Activated CD8-positive, alpha-beta memory T cell treated with anti-CD3 and anti-CD28 coated beads for 36 hours (primary cell): Measurements from ENCODE around the gene TTC19. TPM values are rescaled to one million over a fixed set of nuclear protein-coding genes. Genes with fewer than 3 reads are reported as not detected.
"Not testable (repeated sequence)": the region's sequence is repeated elsewhere in the genome, so short reads cannot be mapped to it uniquely, and the experiment has no call there.

Experiments
- CTCF ChIA-PET: fragments of 350-600 bp; sonication (Branson Sonifier 250); formaldehyde crosslinking; loops from one replicate; lab custom pipeline; 2021; ENCODE audit warnings: antibody characterized with exemption; lab: Charles Lee
- POLR2A ChIA-PET: fragments of 350-600 bp; sonication (Branson Sonifier 250); formaldehyde crosslinking; loops from one replicate; lab custom pipeline; 2021; ENCODE audit warnings: antibody characterized with exemption; lab: Charles Lee
- total RNA-seq, 2 experiments: library from RNA; stranded (reverse); gene quantifications; one replicate each; pipeline ENCODE4 v1.2.3, GENCODE V29; 2021

The TTC19 gene
- total RNA-seq, 2 experiments from 2014 or later = 36.8 to 38.7 TPM

DNA sequence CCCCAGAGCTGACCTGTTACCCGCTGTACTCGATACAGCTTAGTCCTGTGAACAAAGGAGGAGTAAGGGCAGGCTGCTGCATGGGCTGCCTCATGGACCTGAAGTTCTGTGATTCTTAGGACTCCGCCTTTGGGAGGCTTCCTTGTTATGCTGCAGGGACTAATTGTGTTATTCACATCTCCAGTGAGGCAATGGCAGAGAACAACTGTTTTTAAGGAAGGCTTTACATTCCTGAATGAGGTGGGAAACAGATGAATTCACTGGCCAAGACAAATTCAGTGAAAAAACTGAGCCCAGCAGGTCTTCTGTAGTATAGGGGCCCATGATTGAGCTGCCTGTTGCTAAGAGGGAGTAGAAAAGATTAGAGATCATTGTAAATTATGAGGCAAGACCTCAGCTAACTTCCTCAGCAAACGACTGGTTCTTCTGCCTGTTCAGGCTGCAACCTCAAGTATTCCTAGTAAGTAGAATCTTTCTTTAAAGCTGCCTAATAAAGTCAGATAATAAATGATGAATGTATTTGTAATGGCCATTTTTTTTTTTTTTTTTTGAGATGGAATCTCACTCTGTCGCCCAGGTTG is 28.4 kb upstream of the TTC19 start:
- CTCF ChIA-PET = interaction anchor here (0.7 kb wide), 1 partner anchor 468 kb away, joined by 3 read pairs; no protein-coding TSS in a partner anchor
- POLR2A ChIA-PET = no interaction called here

DNA sequence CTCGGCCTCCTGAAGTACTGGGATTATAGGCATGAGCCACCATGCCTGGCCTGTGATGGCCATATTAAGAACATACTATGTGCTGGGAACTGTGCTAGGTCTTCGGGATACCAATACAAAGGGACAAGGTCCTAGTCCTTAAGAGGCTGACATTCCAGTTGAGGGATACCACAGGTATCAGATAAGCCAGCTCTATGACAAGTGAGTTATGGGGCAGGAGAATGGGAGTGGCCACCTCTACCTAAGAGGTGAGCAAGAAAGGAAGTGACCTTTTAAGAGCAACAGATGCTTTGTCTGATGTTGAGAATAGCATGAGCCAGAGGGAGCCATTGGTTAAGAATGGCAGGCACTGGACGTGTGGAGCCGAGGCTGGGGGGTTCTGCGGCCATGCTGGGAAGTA is 27.7 kb upstream of the TTC19 start:
- POLR2A ChIA-PET = no interaction called here
- CTCF ChIA-PET = no interaction called here

DNA sequence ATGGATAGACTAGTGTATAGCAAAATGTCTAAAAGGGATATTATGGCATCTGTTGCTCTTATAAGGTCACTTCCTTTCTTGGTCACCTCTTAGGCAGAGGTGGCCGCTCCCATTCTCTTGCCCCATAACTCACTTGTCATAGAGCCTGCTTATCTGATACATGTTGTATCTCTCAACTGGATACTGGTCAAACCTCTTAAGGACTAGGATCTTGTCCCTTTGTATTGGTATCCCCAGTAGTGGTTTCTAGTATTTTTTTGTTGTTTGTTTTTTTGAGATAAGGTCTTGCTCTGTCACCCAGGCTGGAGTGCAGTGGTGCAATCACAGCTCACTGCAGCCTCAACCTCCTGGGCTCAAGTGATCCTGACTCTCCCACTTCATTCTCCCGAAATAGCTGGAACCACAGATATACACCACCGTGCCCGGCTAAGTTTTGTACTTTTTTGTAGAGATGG is 27.1 kb upstream of the TTC19 start:
- CTCF ChIA-PET = no interaction called here
- POLR2A ChIA-PET = no interaction called here

DNA sequence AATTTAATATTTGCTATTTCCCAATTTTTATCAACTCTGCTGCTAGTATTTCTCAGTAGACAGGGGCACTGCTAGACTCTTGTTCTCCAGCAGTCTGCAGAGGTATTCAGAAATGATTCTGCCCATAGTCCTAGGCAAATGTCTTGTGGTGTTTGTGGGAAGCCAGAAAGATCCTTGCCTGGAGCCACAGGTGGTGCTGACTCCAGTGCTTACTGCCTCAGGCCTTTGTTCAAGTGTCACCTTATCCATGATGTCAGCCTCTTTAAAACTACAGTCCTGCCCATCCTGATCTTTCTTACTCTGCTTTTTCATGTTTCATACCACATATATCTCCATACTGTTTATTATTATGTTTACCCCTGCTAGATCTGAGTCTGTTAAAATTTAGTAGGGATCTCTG is 26.6 kb upstream of the TTC19 start:
- POLR2A ChIA-PET = no interaction called here
- CTCF ChIA-PET = no interaction called here

DNA sequence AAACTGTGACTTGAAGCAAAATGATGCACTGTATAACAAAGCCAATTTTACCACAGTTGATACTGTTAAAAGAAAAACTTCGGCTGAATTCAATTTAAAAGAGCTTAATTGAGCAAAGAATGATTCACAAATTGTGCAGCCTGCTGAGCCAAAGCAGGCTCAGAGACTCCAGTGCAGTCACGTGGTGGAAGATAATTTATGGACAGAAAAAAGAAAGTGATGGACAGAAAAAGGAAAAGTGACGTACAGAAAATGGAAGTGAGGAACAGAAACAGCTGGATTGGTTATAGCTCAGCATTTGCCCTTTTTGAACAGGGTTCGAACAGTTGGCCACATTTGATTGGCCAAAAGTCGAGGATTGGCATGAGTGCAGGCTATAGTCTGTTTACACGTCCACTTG is 25.8 kb upstream of the TTC19 start:
- CTCF ChIA-PET = no interaction called here
- POLR2A ChIA-PET = no interaction called here

DNA sequence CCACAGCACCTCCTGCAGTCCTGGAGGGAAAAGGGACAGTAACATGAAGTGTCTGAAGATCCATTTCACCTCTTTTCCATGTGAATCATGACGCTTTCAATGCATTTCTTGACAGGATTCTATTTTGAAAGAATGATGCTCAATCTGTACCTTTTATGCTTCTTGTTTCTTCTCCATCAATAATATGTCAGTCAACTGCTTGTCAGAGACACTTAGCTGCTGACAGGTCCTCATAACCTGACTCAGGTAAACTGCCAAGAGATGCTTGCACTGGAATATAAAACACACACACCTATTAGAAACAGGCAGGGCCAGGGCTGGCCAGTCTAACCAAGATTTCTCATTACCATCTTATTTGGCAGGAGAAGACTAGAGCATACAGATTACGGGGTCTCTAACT is 21.7 kb upstream of the TTC19 start:
- POLR2A ChIA-PET = no interaction called here

DNA sequence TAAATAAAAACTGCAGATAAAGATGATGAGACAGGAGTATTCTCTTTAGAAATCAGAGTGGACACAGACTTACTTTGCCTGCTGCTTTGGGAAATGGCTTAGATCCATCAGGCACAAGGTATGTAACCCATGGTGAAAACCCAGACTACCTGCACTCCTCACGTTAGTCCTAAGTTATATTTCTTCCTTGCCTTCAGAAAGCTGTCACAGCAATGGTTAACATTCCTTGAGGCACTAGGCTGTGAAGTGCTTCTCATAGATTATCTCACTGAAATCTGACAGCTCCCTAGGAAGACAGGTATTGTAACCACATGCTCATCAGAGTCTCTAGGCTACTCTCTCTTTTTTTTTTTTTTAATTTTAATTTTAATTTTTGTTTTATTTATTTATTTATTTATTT is 21.0 kb upstream of the TTC19 start:
- ChIA-PET POLR2A (no interaction called here), CTCF (no interaction called here)

More for the DNA sequence above, 21.7 kb upstream of the TTC19 start:
- CTCF ChIA-PET = no interaction called here

DNA sequence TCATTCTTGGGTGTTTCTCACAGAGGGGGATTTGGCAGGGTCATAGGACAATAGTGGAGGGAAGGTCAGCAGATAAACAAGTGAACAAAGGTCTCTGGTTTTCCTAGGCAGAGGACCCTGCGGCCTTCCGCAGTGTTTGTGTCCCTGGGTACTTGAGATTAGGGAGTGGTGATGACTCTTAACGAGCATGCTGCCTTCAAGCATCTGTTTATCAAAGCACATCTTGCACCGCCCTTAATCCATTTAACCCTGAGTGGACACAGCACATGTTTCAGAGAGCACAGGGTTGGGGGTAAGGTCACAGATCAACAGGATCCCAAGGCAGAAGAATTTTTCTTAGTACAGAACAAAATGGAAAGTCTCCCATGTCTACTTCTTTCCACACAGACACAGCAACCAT is 20.6 kb upstream of the TTC19 start:
- POLR2A ChIA-PET, CTCF ChIA-PET: not testable (repeated sequence)

DNA sequence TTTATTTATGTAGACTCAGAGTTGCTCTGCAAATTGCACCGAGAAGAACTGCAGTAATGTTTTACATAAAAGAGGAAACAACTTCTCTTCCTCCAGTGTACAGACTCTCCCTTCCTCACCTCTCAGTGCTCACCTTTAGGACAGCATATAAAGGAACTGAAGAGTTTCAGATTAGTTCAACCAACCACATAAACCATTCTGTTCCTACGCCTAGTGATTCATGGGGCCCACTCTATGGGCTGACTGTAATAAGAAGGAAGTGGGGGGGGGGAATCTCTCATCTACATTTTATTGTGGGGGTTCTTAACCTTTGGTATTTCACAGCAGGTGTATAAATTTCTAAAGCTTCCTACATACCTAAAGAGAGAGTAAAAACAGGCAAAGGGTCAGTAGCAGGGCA is 18.4 kb upstream of the TTC19 start:
- CTCF ChIA-PET = no interaction called here
- POLR2A ChIA-PET = no interaction called here

DNA sequence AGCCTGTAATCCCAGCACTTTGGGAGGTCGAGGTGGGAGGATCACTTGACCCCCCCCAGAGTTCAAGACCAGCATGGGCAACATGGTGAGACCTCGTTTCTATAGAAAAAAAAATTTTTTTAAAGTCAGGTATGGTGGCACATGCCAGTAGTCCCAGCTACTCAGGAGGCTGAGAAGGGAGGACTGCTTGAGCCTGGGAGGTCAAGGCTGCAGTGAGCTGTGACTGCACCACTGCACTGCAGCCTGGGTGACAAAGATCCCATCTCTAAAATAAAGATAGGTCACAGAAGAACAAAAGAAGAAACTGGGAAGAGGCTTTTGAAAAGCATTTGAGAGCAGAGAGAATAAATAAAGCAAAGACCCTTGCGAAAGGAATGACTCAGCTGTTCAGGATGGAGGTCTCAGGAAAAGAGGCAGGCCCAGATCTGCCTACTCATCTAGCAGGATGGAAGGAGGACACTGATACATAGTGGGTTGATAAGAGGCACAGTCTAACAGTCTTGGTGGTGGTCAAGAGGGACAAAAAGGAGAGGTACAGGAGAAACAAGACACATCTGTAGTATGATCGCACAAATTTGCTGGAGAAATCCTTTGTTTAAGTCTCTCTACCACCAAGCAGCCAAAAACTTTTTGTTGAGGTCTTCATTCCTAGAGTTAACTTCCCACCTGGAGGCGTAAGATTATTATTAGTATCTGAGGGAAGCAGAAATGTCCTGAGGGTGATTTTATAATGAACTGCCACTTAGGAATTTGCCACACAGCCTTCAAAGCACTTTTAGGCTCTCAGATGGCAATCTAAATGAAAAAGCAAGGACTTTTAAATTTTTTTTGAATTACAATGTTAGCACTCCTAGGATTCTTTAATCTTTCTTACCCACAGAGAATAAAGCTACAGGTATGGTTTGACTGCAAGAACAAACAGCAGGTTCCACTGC is 17.7 kb upstream of the TTC19 start:
- ChIA-PET CTCF (no interaction called here), POLR2A (interaction anchor here (0.8 kb wide), 1 partner anchor 18 kb away, joined by 3 read pairs; the partner anchor contains the start of genes TTC19 and ZSWIM7)

DNA sequence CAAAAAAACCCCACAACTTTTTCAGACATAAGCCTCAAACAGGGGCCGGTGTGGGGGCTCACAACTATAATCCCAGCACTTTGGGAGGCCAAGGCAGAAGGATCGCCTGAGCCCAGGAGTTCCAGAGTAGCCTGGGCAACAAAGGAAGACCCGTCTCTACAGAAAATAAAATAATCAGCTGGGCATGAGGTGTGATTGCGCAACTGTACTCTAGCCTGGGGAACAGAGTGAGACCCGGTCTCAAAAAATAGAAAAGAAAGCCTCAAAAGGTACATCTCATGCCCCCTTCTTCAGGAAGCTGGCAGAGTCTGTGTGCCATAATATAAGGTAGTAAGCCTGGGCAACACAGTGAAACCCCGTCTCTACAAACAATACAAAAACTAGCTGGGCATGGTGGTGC is 3.3 kb upstream of the TTC19 start:
- POLR2A ChIA-PET = no interaction called here
- CTCF ChIA-PET = interaction anchor here (0.7 to 1.4 kb wide), 2 partner anchors 51 to 297 kb away, joined by 3 to 5 read pairs; partner anchors contain the start of genes ADORA2B and ZNF286A

DNA sequence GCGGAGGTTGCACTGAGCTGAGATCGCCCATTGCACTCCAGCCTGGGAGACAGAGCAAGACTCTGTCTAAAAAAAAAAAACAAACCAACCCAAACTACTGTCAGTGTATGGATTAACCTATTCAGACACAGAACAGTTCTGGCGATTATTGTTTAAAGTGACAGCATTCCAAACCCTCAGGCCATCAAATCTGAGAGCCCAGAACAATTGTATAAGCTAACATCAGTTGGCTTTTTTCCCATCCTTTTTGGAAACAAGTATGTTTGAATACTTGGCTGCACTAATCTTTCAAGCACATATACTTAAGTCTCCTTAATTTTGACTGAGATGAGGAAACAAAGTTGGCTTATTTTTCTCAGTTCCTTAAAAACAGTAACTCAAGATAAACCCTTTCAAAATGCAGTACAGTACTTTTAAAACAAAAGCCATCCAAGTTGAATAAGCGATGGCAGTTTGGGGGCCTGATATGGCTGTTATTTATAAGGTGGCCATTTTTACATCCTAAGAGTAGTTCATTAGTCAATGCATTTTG is 1.5 kb upstream of the TTC19 start:
- ChIA-PET CTCF (interaction anchor here (0.6 to 2.6 kb wide), 6 partner anchors 39 to 169 kb away, joined by 3 to 12 read pairs (median 5); partner anchors contain the start of gene ADORA2B), POLR2A (no interaction called here)

DNA sequence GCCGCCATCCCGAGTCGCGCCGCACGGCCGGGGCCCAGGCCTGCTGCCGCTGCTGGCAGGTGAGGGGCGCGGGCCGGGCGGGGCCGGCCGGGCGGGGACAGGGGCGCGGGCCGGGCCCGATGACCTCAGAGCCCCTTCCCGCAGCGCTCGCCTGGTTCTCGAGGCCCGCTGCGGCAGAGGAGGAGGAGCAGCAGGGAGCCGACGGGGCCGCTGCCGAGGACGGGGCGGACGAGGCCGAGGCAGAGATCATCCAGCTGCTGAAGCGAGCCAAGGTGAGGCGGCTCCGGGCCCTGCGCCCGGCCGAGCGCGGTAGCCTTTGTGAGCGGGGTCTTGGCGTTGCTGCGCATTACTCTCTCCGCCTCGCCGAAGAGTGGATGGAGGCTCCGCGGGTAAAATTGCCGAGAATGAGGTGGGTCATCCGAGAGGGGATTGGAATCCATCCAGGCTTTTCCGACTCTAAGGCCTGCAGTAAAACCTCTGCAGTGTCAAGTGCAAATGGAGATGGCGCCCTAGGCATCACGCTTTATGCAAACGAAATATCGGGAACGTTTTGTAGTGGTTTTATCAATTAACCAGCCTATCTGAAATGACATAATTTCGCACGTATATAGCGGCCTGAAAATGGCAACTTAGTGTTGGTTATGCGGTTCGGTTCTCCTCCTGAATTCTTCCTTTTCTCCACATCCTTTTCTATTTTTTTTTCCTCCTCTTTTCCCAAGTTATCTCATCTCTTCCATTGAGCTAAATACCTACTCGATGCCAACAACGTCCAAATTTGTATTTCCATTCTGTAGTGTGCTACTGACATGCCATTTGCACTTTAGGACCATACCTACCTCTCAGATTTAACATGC is 577 bp downstream of the TTC19 start:
- ChIA-PET POLR2A (interaction anchor here (0.9 to 1.5 kb wide), 2 partner anchors 18 to 218 kb away, joined by 3 read pairs; no protein-coding TSS in a partner anchor), CTCF (interaction anchor here (0.7 to 2.6 kb wide), 6 partner anchors 25 to 172 kb away, joined by 3 to 12 read pairs (median 4); partner anchors contain the start of gene ADORA2B)

DNA sequence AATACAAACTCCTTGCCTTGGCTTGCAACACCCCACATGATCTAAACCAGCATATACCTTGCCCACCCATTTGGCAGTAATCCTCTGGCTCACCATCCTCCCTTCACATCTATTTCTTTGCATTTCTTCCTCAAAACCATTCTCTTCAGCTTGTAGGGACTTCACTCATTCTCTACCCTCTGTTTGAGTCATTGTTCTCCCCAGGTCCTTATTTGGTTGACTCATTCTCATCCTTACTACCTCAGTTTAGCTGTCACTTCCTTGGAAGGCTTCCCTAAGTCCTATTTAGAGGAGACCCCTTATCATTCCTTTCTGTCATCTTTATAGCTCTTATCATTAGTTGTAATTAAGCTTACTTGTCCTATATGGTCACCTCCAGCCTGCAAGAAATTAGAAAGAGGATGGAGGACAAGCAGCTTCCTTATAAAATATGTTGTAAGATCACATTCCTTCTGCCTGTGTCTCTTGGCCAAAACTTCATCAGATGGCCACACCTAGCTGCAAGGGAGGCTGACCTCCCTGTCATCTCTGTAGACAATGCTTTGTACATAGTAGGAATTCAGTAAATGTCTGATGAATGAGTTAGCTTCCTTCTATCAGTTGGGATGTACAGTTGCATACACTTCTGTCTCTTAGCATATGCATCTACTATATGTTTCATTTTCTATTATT is 1.7 kb downstream of the TTC19 start:
- ChIA-PET POLR2A (no interaction called here), CTCF (interaction anchor here (1.3 to 1.6 kb wide), 2 partner anchors 25 to 173 kb away, joined by 3 to 4 read pairs; no protein-coding TSS in a partner anchor)

DNA sequence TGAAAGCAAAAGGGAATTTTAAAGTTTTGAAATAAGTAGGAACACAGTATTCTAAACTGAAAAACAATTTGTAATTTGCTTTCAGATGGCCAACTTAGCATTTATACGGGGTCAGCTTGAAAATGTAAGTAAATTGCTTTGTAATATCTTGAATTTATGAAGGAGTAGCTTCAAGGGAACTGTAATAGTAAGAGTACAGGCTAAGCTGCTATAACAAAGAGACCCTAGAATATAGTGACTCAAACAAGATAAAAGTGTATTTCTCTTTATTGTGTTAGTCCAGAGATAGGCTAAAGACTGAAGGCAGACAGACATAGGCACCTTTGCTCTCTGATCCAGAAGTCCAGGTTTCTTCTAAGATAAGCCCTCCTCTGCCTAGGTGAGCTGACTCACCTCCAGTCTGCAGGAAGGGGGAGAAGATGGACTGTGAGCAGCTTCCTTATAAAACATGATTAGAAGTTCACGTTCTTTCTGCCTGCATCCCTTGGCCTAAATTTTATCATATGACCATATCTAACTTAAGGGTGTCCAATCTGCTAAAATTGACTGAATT is 3.2 kb downstream of the TTC19 start:
- ChIA-PET POLR2A (no interaction called here), CTCF (interaction anchor here (0.5 kb wide), 1 partner anchor 226 kb away, joined by 3 read pairs; no protein-coding TSS in a partner anchor)

DNA sequence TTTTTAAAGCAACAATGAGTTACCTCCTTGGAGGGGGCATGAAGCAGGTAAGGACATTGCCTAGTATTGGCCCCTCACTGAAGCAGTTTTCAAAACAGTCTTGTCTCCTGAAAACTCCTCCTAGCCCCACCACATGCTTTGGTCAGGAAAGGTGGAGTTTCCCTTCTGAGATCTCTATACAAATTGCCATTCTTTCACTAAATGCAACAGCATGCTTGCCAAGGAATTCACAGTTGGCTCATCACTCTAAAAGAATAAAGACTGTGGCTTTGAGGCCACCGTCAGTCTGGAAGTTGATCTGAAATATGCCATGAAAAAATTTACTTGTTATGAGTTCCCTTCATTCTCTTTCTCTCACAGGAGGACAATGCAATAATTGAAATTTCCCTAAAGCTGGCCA is 4.2 kb downstream of the TTC19 start:
- POLR2A ChIA-PET = no interaction called here

DNA sequence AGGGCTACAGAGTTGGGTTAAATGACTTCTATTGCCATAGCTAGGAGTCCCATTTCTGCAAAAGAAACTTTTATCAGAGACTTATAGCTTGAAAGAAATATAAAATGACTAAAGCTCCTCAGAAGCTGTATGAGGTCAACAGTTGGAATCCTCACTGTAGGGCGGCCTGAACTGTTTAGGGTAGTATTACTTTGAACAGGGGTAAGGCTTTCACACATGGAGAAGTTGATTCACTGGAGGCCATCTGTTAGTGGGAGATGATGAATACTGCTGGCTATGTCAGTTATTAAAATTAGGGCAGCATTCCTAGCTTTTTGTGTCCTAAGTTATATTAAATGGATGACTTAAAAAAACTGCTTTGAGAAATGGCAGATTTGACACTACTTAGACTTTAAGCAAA is 6.0 kb downstream of the TTC19 start:
- ChIA-PET POLR2A (no interaction called here), CTCF (no interaction called here)

More for the DNA sequence above, 4.2 kb downstream of the TTC19 start:
- CTCF ChIA-PET = interaction anchor here (0.6 kb wide), 1 partner anchor 14 kb away, joined by 3 read pairs; no protein-coding TSS in a partner anchor

DNA sequence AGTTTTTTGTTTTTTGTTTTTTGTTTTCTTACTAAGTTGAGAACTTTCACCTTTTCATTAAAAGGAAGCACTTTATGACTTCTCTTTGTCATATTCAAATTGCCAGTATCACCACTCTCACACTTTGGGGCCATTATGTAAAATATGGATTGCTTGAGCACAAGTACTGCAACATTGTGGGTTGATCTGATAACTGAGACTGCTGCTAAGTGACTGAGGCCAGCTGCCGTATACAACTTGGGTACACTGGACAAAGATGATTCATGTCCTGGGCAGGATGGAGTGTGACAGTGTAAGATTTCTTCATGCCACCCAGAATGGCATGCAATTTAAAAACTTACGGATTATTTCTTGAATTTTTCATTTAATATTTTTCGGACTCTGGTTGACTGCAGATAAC is 7.8 kb downstream of the TTC19 start:
- CTCF ChIA-PET = no interaction called here
- POLR2A ChIA-PET = no interaction called here
